ENCODE results near the gene RAB26. TPM values are rescaled to one million over a fixed set of nuclear protein-coding genes. Genes with fewer than 3 reads are reported as not detected.

Gene RAB26
- total and polyA plus RNA-seq, 9 donors: 0.12 to 0.80 (median 0.35) TPM; not detected in 5

GRCh38 chr16:2143878-2144485, 4.4 kb upstream of the RAB26 start:
- WGBS, 3 donors: 72 to 85% (median 73%) methylated on average over 9 to 17 of the region's 17 CpGs
- intact Hi-C loops (cut with DNase I): loop anchor here in 2 of 4 donors (5.0 kb wide), 2 partner anchors 122 to 127 kb away; partner anchors contain the start of gene NPW (in 1 of the 2)

DNA sequence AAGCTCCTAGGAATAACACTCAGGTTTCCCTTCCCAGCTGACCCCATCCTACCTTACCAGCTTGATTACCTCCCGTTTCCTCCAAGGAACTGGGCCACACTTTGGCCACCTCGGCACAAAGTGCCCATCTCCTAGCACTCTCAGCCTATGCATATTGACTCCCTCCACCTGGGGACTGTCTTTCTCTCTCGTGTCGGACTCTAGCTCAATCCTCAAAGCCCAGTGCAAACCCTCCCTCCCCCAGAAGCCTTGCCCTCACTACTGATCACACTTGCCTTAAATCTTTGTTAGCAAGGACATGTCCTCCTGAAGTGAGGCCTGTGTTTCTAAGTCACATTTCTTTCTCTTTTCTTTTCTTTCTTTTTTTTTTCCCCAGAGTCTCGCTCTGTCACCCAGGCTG, 2.6 kb upstream of the RAB26 start:
- intact Hi-C loops (cut with DNase I): no loop called here
- H3K9me3 ChIP-seq: no peaks in the 10 kb centered on the region
- H3K4me1 ChIP-seq (ENCODE audit: insufficient read depth): peaks cover 14% of the 10 kb centered on the region
- no peak overlapping the region for H3K27ac ChIP-seq
- no peak for DNase-seq
- 77 to 78% (median 77%) methylated on average over 5 of the region's 5 CpGs for WGBS, 3 donors
- H3K36me3 ChIP-seq: no peaks in the 10 kb centered on the region
- no peak for TF ChIP-seq EP300 (IDR thresholded peaks at IDR 0.05)
- no peak overlapping the region for H3K4me3 ChIP-seq
- H3K27me3 ChIP-seq: no peaks in the 10 kb centered on the region

More at GRCh38 chr16:2143878-2144485, 4.4 kb upstream of the RAB26 start:
- TF ChIP-seq POLR2A (IDR thresholded peaks at IDR 0.05) (no peak), EP300 (IDR thresholded peaks at IDR 0.05) (no peak)
- TF ChIP-seq, protein P1, sequence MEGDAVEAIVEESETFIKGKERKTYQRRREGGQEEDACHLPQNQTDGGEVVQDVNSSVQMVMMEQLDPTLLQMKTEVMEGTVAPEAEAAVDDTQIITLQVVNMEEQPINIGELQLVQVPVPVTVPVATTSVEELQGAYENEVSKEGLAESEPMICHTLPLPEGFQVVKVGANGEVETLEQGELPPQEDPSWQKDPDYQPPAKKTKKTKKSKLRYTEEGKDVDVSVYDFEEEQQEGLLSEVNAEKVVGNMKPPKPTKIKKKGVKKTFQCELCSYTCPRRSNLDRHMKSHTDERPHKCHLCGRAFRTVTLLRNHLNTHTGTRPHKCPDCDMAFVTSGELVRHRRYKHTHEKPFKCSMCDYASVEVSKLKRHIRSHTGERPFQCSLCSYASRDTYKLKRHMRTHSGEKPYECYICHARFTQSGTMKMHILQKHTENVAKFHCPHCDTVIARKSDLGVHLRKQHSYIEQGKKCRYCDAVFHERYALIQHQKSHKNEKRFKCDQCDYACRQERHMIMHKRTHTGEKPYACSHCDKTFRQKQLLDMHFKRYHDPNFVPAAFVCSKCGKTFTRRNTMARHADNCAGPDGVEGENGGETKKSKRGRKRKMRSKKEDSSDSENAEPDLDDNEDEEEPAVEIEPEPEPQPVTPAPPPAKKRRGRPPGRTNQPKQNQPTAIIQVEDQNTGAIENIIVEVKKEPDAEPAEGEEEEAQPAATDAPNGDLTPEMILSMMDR (IDR thresholded peaks at IDR 0.05): no peak
- Histone ChIP-seq H3K27ac (no peak overlapping the region), H3K9me3 (no peaks in the 10 kb centered on the region), H3K36me3 (no peaks in the 10 kb centered on the region), H3K4me1 (ENCODE audit: insufficient read depth) (peaks cover 10% of the 10 kb centered on the region), H3K27me3 (no peaks in the 10 kb centered on the region), H3K4me3 (no peak overlapping the region)
- no peak for DNase-seq

GRCh38 chr16:2147378-2147777, 1.0 kb upstream of the RAB26 start:
- H3K4me3 ChIP-seq: no peak overlapping the region
- no peak for DNase-seq
- peaks cover 15% of the 10 kb centered on the region for H3K4me1 ChIP-seq (ENCODE audit: insufficient read depth)
- intact Hi-C loops (cut with DNase I): no loop called here
- no peaks in the 10 kb centered on the region for H3K9me3 ChIP-seq
- H3K27me3 ChIP-seq: no peaks in the 10 kb centered on the region
- H3K36me3 ChIP-seq: no peaks in the 10 kb centered on the region
- 73 to 77% (median 76%) methylated on average over 6 of the region's 6 CpGs for WGBS, 3 donors
- TF ChIP-seq EP300 (IDR thresholded peaks at IDR 0.05): no peak
- TF ChIP-seq POLR2A (IDR thresholded peaks at IDR 0.05): no peak
- TF ChIP-seq, protein P1 (IDR thresholded peaks at IDR 0.05): no peak
- peak overlapping the region in 1 of 2 donors; percentile 21 for H3K27ac ChIP-seq

DNA sequence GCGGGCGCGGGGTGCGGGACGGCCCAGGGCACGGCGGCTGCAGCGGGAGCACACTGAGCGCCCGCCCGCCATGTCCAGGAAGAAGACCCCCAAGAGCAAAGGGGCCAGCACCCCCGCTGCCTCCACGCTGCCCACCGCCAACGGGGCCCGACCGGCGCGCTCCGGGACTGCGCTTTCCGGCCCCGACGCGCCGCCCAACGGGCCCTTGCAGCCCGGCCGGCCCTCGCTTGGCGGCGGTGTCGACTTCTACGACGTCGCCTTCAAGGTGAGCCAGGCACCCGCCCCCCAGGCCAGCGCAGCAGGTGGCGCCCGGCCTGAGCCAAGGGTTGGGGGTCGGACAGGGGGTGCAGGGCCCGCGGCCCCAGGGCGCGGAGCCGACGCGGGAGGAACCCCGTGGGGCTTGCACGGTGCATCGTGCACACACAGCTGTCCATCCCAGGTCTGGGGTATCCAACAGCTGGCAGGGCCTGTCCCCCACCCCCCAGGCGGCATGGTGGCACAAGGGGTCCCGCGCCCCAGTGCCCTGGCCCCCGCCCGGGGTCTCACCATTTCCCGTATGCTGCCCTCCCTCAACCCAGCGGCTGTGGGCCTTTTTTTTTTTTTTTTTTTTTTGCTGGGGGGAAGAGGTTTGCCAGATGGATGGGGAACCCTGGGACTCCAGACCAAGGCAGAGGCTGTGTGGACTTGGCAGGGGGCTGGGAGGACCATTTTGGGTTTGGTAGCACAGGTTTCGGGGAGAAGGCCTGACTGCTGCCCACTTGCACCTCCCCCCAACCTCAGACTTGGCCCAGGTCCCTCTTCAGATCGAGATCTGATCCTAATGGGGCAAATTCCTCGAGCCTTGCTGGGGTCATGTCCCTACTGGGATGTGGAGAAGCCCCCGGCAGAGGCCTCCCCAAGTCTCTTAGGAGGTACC, 547 bp downstream of the RAB26 start:
- intact Hi-C loops (cut with DNase I): no loop called here
- WGBS, 3 donors: 2 to 4% (median 4%) methylated on average over 30 to 59 of the region's 62 CpGs
- Histone ChIP-seq H3K9me3 (no peaks in the 10 kb centered on the region), H3K4me1 (ENCODE audit: insufficient read depth) (peaks cover 20% of the 10 kb centered on the region), H3K36me3 (no peaks in the 10 kb centered on the region), H3K27me3 (no peaks in the 10 kb centered on the region), H3K27ac (no peak overlapping the region), H3K4me3 (peak overlapping the region; percentile 21)
- peak in 1 of 5 donors; percentile 53 for DNase-seq
- TF ChIP-seq EP300 (IDR thresholded peaks at IDR 0.05) (no peak), POLR2A (IDR thresholded peaks at IDR 0.05) (no peak)
- TF ChIP-seq, protein P1 (IDR thresholded peaks at IDR 0.05): no peak

All from ovary (tissue), 9 donors.